Measurements from ENCODE around the gene RIT1.

Gene RIT1

GRCh38 chr1:155884982-155885381 lies 26.2 kb downstream of the RIT1 start:
- Histone ChIP-seq H3K27me3 (ENCODE audit: insufficient read depth, low read length) (no peaks in the 10 kb centered on the region), H3K4me1 (ENCODE audit: insufficient read depth, low read length) (no peaks in the 10 kb centered on the region; the same call in 1 of the 2 replicates), H3K4me3 (ENCODE audit: low read length) (no peak overlapping the region), H3K9ac (ENCODE audit: low read depth, low read length) (no peak overlapping the region), H3K9me3 (ENCODE audit: insufficient read depth, low read depth, low read length) (no peaks in the 10 kb centered on the region), H3K27ac (ENCODE audit: low read length) (no peak overlapping the region), H3K36me3 (ENCODE audit: insufficient read depth, low read depth, low read length) (no peaks in the 10 kb centered on the region)

- Histone ChIP-seq H3K4me1 (ENCODE audit: insufficient read depth, low read length) (no peaks in the 10 kb centered on the region; the same call in 1 of the 2 replicates), H3K36me3 (ENCODE audit: insufficient read depth, low read depth, low read length) (no peaks in the 10 kb centered on the region), H3K9me3 (ENCODE audit: insufficient read depth, low read depth, low read length) (no peaks in the 10 kb centered on the region), H3K9ac (ENCODE audit: low read depth, low read length) (no peak overlapping the region), H3K27me3 (ENCODE audit: insufficient read depth, low read length) (no peaks in the 10 kb centered on the region), H3K27ac (ENCODE audit: low read length) (no peak overlapping the region), H3K4me3 (ENCODE audit: low read length) (no peak overlapping the region)
These were observed 26.9 kb downstream of the RIT1 start for GRCh38 chr1:155884031-155884960.

GRCh38 chr1:155882766-155883165 lies 28.4 kb downstream of the RIT1 start:
- no peaks in the 10 kb centered on the region; the same call in 1 of the 2 replicates for H3K4me1 ChIP-seq (ENCODE audit: insufficient read depth, low read length)

GRCh38 chr1:155882235-155882634 lies 28.9 kb downstream of the RIT1 start:
- no peak overlapping the region for H3K4me3 ChIP-seq (ENCODE audit: low read length)
- H3K9me3 ChIP-seq (ENCODE audit: insufficient read depth, low read depth, low read length): no peaks in the 10 kb centered on the region
- H3K27ac ChIP-seq (ENCODE audit: low read length): no peak overlapping the region
- H3K27me3 ChIP-seq (ENCODE audit: insufficient read depth, low read length): no peaks in the 10 kb centered on the region
- H3K36me3 ChIP-seq (ENCODE audit: insufficient read depth, low read depth, low read length): no peaks in the 10 kb centered on the region
- no peaks in the 10 kb centered on the region; the same call in 1 of the 2 replicates for H3K4me1 ChIP-seq (ENCODE audit: insufficient read depth, low read length)
- no peak overlapping the region for H3K9ac ChIP-seq (ENCODE audit: low read depth, low read length)

More at GRCh38 chr1:155882766-155883165, 28.4 kb downstream of the RIT1 start:
- H3K36me3 ChIP-seq (ENCODE audit: insufficient read depth, low read depth, low read length): no peaks in the 10 kb centered on the region
- no peaks in the 10 kb centered on the region for H3K27me3 ChIP-seq (ENCODE audit: insufficient read depth, low read length)
- H3K27ac ChIP-seq (ENCODE audit: low read length): no peak overlapping the region
- no peak overlapping the region for H3K4me3 ChIP-seq (ENCODE audit: low read length)
- no peaks in the 10 kb centered on the region for H3K9me3 ChIP-seq (ENCODE audit: insufficient read depth, low read depth, low read length)
- no peak overlapping the region for H3K9ac ChIP-seq (ENCODE audit: low read depth, low read length)

- Histone ChIP-seq H3K4me3 (ENCODE audit: low read length) (no peak overlapping the region), H3K9ac (ENCODE audit: low read depth, low read length) (no peak overlapping the region), H3K27me3 (ENCODE audit: insufficient read depth, low read length) (no peaks in the 10 kb centered on the region), H3K4me1 (ENCODE audit: insufficient read depth, low read length) (no peaks in the 10 kb centered on the region; the same call in 1 of the 2 replicates), H3K9me3 (ENCODE audit: insufficient read depth, low read depth, low read length) (no peaks in the 10 kb centered on the region), H3K36me3 (ENCODE audit: insufficient read depth, low read depth, low read length) (no peaks in the 10 kb centered on the region), H3K27ac (ENCODE audit: low read length) (no peak overlapping the region)
These were observed 30.2 kb downstream of the RIT1 start for GRCh38 chr1:155880950-155881349.

GRCh38 chr1:155880251-155880650 lies 30.9 kb downstream of the RIT1 start:
- no peak overlapping the region for H3K27ac ChIP-seq (ENCODE audit: low read length)
- no peaks in the 10 kb centered on the region for H3K9me3 ChIP-seq (ENCODE audit: insufficient read depth, low read depth, low read length)
- H3K9ac ChIP-seq (ENCODE audit: low read depth, low read length): no peak overlapping the region
- no peak overlapping the region for H3K4me3 ChIP-seq (ENCODE audit: low read length)
- H3K36me3 ChIP-seq (ENCODE audit: insufficient read depth, low read depth, low read length): no peaks in the 10 kb centered on the region
- no peaks in the 10 kb centered on the region for H3K27me3 ChIP-seq (ENCODE audit: insufficient read depth, low read length)
- no peaks in the 10 kb centered on the region; the same call in 1 of the 2 replicates for H3K4me1 ChIP-seq (ENCODE audit: insufficient read depth, low read length)

DNA sequence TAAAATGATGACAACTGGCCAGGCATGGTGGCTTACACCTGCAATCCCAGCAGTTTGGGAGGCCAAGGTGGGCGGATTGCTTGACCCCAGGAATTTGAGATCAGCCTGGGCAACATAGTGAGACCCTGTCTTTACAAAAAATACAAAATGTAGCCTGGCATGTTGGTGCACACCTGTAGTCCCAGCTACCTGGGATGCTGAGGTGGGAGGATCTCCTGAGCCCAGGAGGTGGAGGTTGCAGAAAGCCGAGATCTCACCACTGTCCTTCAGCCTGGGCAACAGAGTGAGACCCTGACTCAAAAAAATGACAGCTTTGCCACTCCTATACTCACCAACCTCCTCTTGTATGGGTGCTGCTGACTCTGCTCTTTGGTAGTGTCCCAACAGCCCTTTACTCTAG lies 33.2 kb downstream of the RIT1 start:
- Histone ChIP-seq H3K4me1 (ENCODE audit: insufficient read depth, low read length) (no peaks in the 10 kb centered on the region), H3K27ac (ENCODE audit: low read length) (no peak overlapping the region), H3K9me3 (ENCODE audit: insufficient read depth, low read depth, low read length) (no peaks in the 10 kb centered on the region), H3K27me3 (ENCODE audit: insufficient read depth, low read length) (no peaks in the 10 kb centered on the region), H3K36me3 (ENCODE audit: insufficient read depth, low read depth, low read length) (no peaks in the 10 kb centered on the region), H3K9ac (ENCODE audit: low read depth, low read length) (no peak overlapping the region), H3K4me3 (ENCODE audit: low read length) (no peak overlapping the region)

DNA sequence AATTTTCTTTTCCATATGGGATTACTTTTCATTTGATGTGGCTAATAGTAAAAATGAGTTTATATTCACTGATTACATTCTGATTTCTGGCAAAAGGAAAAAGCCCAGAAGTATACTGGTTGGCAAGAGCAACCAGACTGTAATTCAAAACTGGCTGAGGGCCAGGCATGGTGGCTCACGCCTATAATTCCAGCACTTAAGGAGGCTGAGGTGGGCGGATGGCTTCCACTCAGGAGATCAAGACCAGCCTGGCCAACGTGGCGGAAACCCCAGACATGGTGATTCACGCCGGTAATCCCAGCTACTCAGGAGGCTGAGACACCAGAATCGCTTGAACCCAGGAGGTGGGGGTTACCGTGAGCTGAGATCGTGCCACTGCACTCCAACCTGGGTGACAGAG lies 37.3 kb downstream of the RIT1 start:
- no peaks in the 10 kb centered on the region for H3K9me3 ChIP-seq (ENCODE audit: insufficient read depth, low read depth, low read length)
- H3K27me3 ChIP-seq (ENCODE audit: insufficient read depth, low read length): no peaks in the 10 kb centered on the region
- no peak overlapping the region for H3K27ac ChIP-seq (ENCODE audit: low read length)
- H3K4me3 ChIP-seq (ENCODE audit: low read length): no peak overlapping the region
- no peak overlapping the region for H3K9ac ChIP-seq (ENCODE audit: low read depth, low read length)
- H3K4me1 ChIP-seq (ENCODE audit: insufficient read depth, low read length): no peaks in the 10 kb centered on the region
- no peaks in the 10 kb centered on the region for H3K36me3 ChIP-seq (ENCODE audit: insufficient read depth, low read depth, low read length)

GRCh38 chr1:155872527-155872926 lies 38.6 kb downstream of the RIT1 start:
- H3K9me3 ChIP-seq (ENCODE audit: insufficient read depth, low read depth, low read length): no peaks in the 10 kb centered on the region

DNA sequence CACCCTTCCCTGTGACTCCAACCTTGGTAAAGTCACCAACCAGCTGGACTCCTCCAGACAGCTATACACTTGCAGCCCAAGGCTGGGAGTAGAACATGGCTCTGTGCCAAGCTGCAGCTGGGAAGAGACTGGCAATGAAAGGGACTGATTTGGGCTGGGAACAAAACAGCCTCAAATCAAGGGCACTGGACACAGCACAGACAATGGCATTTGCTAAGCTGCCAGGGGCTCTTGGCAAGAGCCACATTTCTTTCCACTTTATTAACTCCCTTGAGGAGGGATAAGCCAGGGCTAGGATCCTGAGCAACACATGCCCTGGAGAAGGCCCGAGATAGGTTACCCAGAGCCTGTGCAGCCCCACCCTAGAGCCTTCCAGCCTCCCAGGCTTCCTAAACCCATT lies 39.8 kb downstream of the RIT1 start:
- Histone ChIP-seq H3K27ac (ENCODE audit: low read length) (no peak overlapping the region), H3K27me3 (ENCODE audit: insufficient read depth, low read length) (no peaks in the 10 kb centered on the region), H3K4me1 (ENCODE audit: insufficient read depth, low read length) (no peaks in the 10 kb centered on the region), H3K9me3 (ENCODE audit: insufficient read depth, low read depth, low read length) (no peaks in the 10 kb centered on the region), H3K36me3 (ENCODE audit: insufficient read depth, low read depth, low read length) (no peaks in the 10 kb centered on the region), H3K9ac (ENCODE audit: low read depth, low read length) (no peak overlapping the region; the same call in 1 of the 2 replicates), H3K4me3 (ENCODE audit: low read length) (no peak overlapping the region)

More at GRCh38 chr1:155872527-155872926, 38.6 kb downstream of the RIT1 start:
- Histone ChIP-seq H3K27me3 (ENCODE audit: insufficient read depth, low read length) (no peaks in the 10 kb centered on the region), H3K36me3 (ENCODE audit: insufficient read depth, low read depth, low read length) (no peaks in the 10 kb centered on the region), H3K9ac (ENCODE audit: low read depth, low read length) (no peak overlapping the region), H3K27ac (ENCODE audit: low read length) (no peak overlapping the region), H3K4me1 (ENCODE audit: insufficient read depth, low read length) (no peaks in the 10 kb centered on the region), H3K4me3 (ENCODE audit: low read length) (no peak overlapping the region)

- H3K4me3 ChIP-seq (ENCODE audit: low read length): no peak overlapping the region
- no peaks in the 10 kb centered on the region for H3K36me3 ChIP-seq (ENCODE audit: insufficient read depth, low read depth, low read length)
- H3K4me1 ChIP-seq (ENCODE audit: insufficient read depth, low read length): no peaks in the 10 kb centered on the region
These were observed 43.4 kb downstream of the RIT1 start for GRCh38 chr1:155867766-155868165.

DNA sequence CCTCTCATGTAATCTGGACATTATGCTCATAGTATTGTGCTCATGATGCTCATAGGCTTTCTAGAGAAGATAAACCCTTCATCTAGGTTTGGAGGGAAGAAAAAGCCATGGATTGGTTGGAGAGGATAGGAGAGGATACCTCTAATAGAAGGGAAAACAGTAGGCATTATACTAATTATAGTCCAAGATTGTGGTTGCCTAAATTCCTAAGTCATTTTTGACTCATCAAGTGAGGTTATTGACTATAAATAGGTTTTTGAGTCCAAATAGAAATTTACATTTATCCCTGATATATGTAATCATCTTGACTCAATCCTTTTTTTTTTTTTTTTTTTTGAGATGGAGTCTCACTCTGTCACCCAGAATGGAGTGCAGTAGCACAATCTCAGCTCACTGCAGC lies 46.8 kb downstream of the RIT1 start:
- Histone ChIP-seq H3K4me1 (ENCODE audit: insufficient read depth, low read length) (peaks cover 5% of the 10 kb centered on the region; the same call in 1 of the 2 replicates), H3K27me3 (ENCODE audit: insufficient read depth, low read length) (no peaks in the 10 kb centered on the region), H3K27ac (ENCODE audit: low read length) (no peak overlapping the region), H3K9me3 (ENCODE audit: insufficient read depth, low read depth, low read length) (no peaks in the 10 kb centered on the region), H3K36me3 (ENCODE audit: insufficient read depth, low read depth, low read length) (no peaks in the 10 kb centered on the region), H3K9ac (ENCODE audit: low read depth, low read length) (no peak overlapping the region), H3K4me3 (ENCODE audit: low read length) (no peak overlapping the region)

More at GRCh38 chr1:155867766-155868165, 43.4 kb downstream of the RIT1 start:
- Histone ChIP-seq H3K9me3 (ENCODE audit: insufficient read depth, low read depth, low read length) (no peaks in the 10 kb centered on the region), H3K9ac (ENCODE audit: low read depth, low read length) (no peak overlapping the region), H3K27me3 (ENCODE audit: insufficient read depth, low read length) (no peaks in the 10 kb centered on the region), H3K27ac (ENCODE audit: low read length) (no peak overlapping the region)
